Stimulated activated CD4-positive, alpha-beta T cell treated with anti-CD3 and anti-CD28 coated beads, Interleukin-12 subunit alpha, Interleukin-12 subunit beta, amount 100 ng/mL, for 24 hours (primary cell): ENCODE data around the gene GBGT1.

Source experiments
- DNase-seq, 2 experiments: peaks; one replicate each; pipeline ENCODE4 v3.0.0-alpha.2; 2020; ENCODE audit warnings: low read depth in 2 of 2

GBGT1 gene

GRCh38 chr9:133113949-133114885 lies 49.5 kb downstream of the GBGT1 start:
- no peak for DNase-seq

GRCh38 chr9:133113163-133113948 lies 50.4 kb downstream of the GBGT1 start:
- DNase-seq: no peak

- no peak for DNase-seq
Measured at GRCh38 chr9:133112663-133113026, 51.1 kb downstream of the GBGT1 start.

- no peak for DNase-seq
Measured at GRCh38 chr9:133111808-133112662, 51.7 kb downstream of the GBGT1 start.

GRCh38 chr9:133109931-133110650 lies 53.6 kb downstream of the GBGT1 start:
- no peak for DNase-seq

- DNase-seq: no peak
Measured at GRCh38 chr9:133108794-133109641, 54.7 kb downstream of the GBGT1 start.

- no peak for DNase-seq
Measured at GRCh38 chr9:133107961-133108793, 55.5 kb downstream of the GBGT1 start.

- DNase-seq: no peak
Measured at GRCh38 chr9:133107245-133107722, 56.4 kb downstream of the GBGT1 start.

GRCh38 chr9:133106511-133107244 lies 57.0 kb downstream of the GBGT1 start:
- DNase-seq: no peak

- DNase-seq: no peak
Measured at GRCh38 chr9:133105461-133105770, 58.3 kb downstream of the GBGT1 start.

GRCh38 chr9:133104718-133105460 lies 58.8 kb downstream of the GBGT1 start:
- DNase-seq: no peak

- DNase-seq: no peak
Measured at GRCh38 chr9:133103987-133104505, 59.7 kb downstream of the GBGT1 start.

- peak in 1 of 2 experiments; percentile 29 for DNase-seq
Measured at GRCh38 chr9:133103183-133103986, 60.3 kb downstream of the GBGT1 start.
